Endothelial cell of umbilical vein (primary cell): ENCODE results near the gene MAP6. TPM values are rescaled to one million over a fixed set of nuclear protein-coding genes. Genes with fewer than 3 reads are reported as not detected.

ENCODE experiments used
- BruUV-seq: library from RNA; stranded (reverse); fragments of 400-500 nt; replicated peaks from 2 replicates; lab custom pipeline; 2021; lab: Mats Ljungman, UMichigan
- CTCF ChIA-PET: fragments of 300-600, 350-600 bp; sonication (Branson Sonifier 250); formaldehyde crosslinking; loops from one replicate; lab custom pipeline; 2021; ENCODE audit warnings: antibody characterized with exemption, inconsistent platforms; lab: Charles Lee
- POLR2A ChIA-PET: fragments of 300-600, 350-600 bp; sonication (Branson Sonifier 250); formaldehyde crosslinking; loops from one replicate; lab custom pipeline; 2021; ENCODE audit warnings: antibody characterized with exemption, inconsistent platforms; lab: Charles Lee
- DNase-seq: peaks from one replicate; pipeline ENCODE4 v3.0.0-alpha.2; 2011; ENCODE audit warnings: low read depth, low spot score
- FAIRE-seq: peaks from 2 replicates; lab custom pipeline; 2011; peaks lifted over from hg19 to GRCh38; lab: Jason Lieb, UNC
- H2AFZ ChIP-seq: 2 replicates; pipeline ENCODE4 v1.6.0; 2012; ENCODE audit warnings: low read depth, low read length, control low read depth, inconsistent platforms
- H3K27ac ChIP-seq: 2 replicates; pipeline ENCODE4 v1.5.1; 2011; ENCODE audit warnings: low read depth, mild to moderate bottlenecking, control low read depth, low read length, moderate library complexity; ENCODE audit not compliant: insufficient read depth
- H3K27me3 ChIP-seq, 2 experiments: 2 replicates each; pipeline versions ENCODE4 v1.6.0 to v1.6.1; 2011; ENCODE audit warnings: low read length in 2 of 2, mixed read lengths in 1 of 2; ENCODE audit not compliant: control insufficient read depth in 2 of 2, insufficient read depth in 2 of 2
- H3K36me3 ChIP-seq, 2 experiments: 2 replicates in 1 of 2; 3 replicates in 1 of 2; pipeline ENCODE4 v1.5.1; 2011; ENCODE audit warnings: low read length in 2 of 2, mild to moderate bottlenecking in 1 of 2, moderate library complexity in 1 of 2; ENCODE audit not compliant: control insufficient read depth in 2 of 2, insufficient read depth in 2 of 2; ENCODE audit errors: extremely low read depth in 1 of 2
- H3K4me1 ChIP-seq: 3 replicates; pipeline ENCODE4 v1.5.1; 2011; ENCODE audit warnings: mild to moderate bottlenecking, low read length; ENCODE audit not compliant: control insufficient read depth, insufficient read depth; ENCODE audit errors: extremely low read depth
- H3K4me2 ChIP-seq: 2 replicates; pipeline ENCODE4 v1.6.1; 2011; ENCODE audit warnings: low read length, control low read depth, mixed read lengths; ENCODE audit not compliant: insufficient read depth
- H3K4me3 ChIP-seq, 3 experiments: fragments of 200-600 bp in 1 of 3; sonication (generic), shearing (Covaris generic) in 1 of 3; replicated peaks in 1 of 3; 2 replicates each; pipeline ENCODE4 v1.5.1; 2011 to 2016; ENCODE audit warnings: control low read depth in 3 of 3, low read length in 3 of 3, mild to moderate bottlenecking in 2 of 3, inconsistent platforms in 1 of 3, low read depth in 1 of 3, moderate library complexity in 1 of 3; ENCODE audit not compliant: insufficient read depth in 1 of 3
- H3K79me2 ChIP-seq: 2 replicates; pipeline ENCODE4 v1.6.0; 2012; ENCODE audit warnings: low read length, inconsistent platforms; ENCODE audit not compliant: control insufficient read depth, insufficient read depth
- H3K9ac ChIP-seq: replicated peaks from 2 replicates; pipeline ENCODE3; 2011; ENCODE audit warnings: low read length, control low read depth; ENCODE audit not compliant: insufficient read depth; ENCODE audit errors: extremely low read depth
- H3K9me1 ChIP-seq: replicated peaks from 3 replicates; pipeline ENCODE4 v1.6.0; 2011; ENCODE audit warnings: mild to moderate bottlenecking, low read length; ENCODE audit not compliant: control insufficient read depth, insufficient read depth; ENCODE audit errors: extremely low read depth
- H3K9me3 ChIP-seq: replicated peaks from 2 replicates; pipeline ENCODE4 v1.5.1; 2012; ENCODE audit warnings: low read length, inconsistent platforms; ENCODE audit not compliant: control insufficient read depth, insufficient read depth
- H4K20me1 ChIP-seq: replicated peaks from 2 replicates; pipeline ENCODE3; 2011; ENCODE audit warnings: mild to moderate bottlenecking, low read length; ENCODE audit not compliant: control insufficient read depth, insufficient read depth; ENCODE audit errors: extremely low read depth
- CTCF ChIP-seq, 2 donors: IDR thresholded peaks; 1 replicate in 1 of 2; 2 replicates in 1 of 2; pipeline ENCODE4 v1.5.1; 2011; ENCODE audit warnings: low read length in 2 of 2, mild to moderate bottlenecking in 2 of 2, moderate library complexity in 2 of 2, control low read depth in 1 of 2, inconsistent platforms in 1 of 2, low read depth in 1 of 2; ENCODE audit not compliant: insufficient read depth in 1 of 2; ENCODE audit errors: extremely low read depth in 1 of 2
- EZH2 ChIP-seq: IDR thresholded peaks from 2 replicates; pipeline ENCODE4 v1.6.1; 2012; ENCODE audit warnings: borderline replicate concordance, low read depth, mild to moderate bottlenecking, moderate library complexity, low read length, inconsistent platforms; ENCODE audit not compliant: severe bottlenecking
- FOS ChIP-seq: IDR thresholded peaks from 2 replicates; pipeline ENCODE4 v1.6.1; 2011; ENCODE audit warnings: mild to moderate bottlenecking, low read length, moderate library complexity, borderline replicate concordance; ENCODE audit not compliant: insufficient read depth
- GATA2 ChIP-seq: IDR thresholded peaks from 2 replicates; pipeline ENCODE4 v1.7.0; 2011; ENCODE audit warnings: low read depth, mild to moderate bottlenecking, moderate library complexity, mixed read lengths, low read length; ENCODE audit not compliant: insufficient read length, insufficient read depth
- JUN ChIP-seq: IDR thresholded peaks from 2 replicates; pipeline ENCODE4 v1.6.1; 2011; ENCODE audit warnings: borderline replicate concordance, low read depth; ENCODE audit not compliant: insufficient read length, insufficient read depth
- MAX ChIP-seq: IDR thresholded peaks from 2 replicates; pipeline ENCODE4 v1.6.1; 2011; ENCODE audit not compliant: insufficient read depth, insufficient read length
- MYC ChIP-seq: IDR thresholded peaks from one replicate; pipeline ENCODE4 v1.6.1; 2011; ENCODE audit warnings: mild to moderate bottlenecking, low read depth, low read length
- POLR2A ChIP-seq: IDR thresholded peaks from 2 replicates; pipeline ENCODE4 v1.6.1; 2012; ENCODE audit warnings: low read depth, mild to moderate bottlenecking, control low read depth, low read length
- POLR2AphosphoS5 ChIP-seq: IDR thresholded peaks from 2 replicates; pipeline ENCODE4 v1.6.1; 2012; ENCODE audit warnings: low read depth, mild to moderate bottlenecking, control low read depth, low read length, moderate library complexity; ENCODE audit not compliant: insufficient read depth
- dilution Hi-C: fragments of 300-500 bp; cut with MboI; formaldehyde crosslinking; loops from one replicate; pipeline ENCODE4 v1.15.0; 2019; ENCODE audit warnings: low sequenced_read_pairs; ENCODE audit not compliant: extremely low pct_ligation_motif_present
- intact Hi-C: fragments of 100-400 bp; cut with micrococcal nuclease; formaldehyde crosslinking; loops from one replicate; pipeline ENCODE4 v1.10.0; 2022
- polyA plus RNA-seq, 4 experiments: library from polyadenylated mRNA; depleted of rRNA in 3 of 4; stranded (reverse) in 3 of 4; unstranded in 1 of 4; fragments of >200 nt; gene quantifications; 2 replicates each; pipeline versions ENCODE4 v1.2.1 to v1.2.3, GENCODE V29; 2011 to 2012; ENCODE audit warnings: missing spikeins in 1 of 4
- total RNA-seq: library from RNA; stranded (reverse); gene quantifications from 2 replicates; pipeline ENCODE4 v1.2.3, GENCODE V29; 2021

MAP6 gene
- total and polyA plus RNA-seq, 2 donors (not counting 3 experiments of a cell fraction or from before 2014, with no cell fraction given), result 0.12 TPM; not detected in 1

- ChIA-PET CTCF (interaction anchor here (2.0 kb wide), 1 partner anchor 106 kb away, joined by 4 read pairs; no protein-coding TSS in a partner anchor), POLR2A (no interaction called here)
- no TSS peak for BruUV-seq
- Histone ChIP-seq H3K9ac (no peak overlapping the region), H3K4me2 (no peak overlapping the region), H2AFZ (no peak overlapping the region), H4K20me1 (no peaks in the 10 kb centered on the region), H3K4me3 (no peak overlapping the region), H3K27me3 (no peaks in the 10 kb centered on the region), H3K4me1 (peaks cover 24% of the 10 kb centered on the region), H3K9me3 (no peaks in the 10 kb centered on the region), H3K36me3 (no peaks in the 10 kb centered on the region), H3K27ac (no peak overlapping the region), H3K79me2 (no peaks in the 10 kb centered on the region), H3K9me1 (no peaks in the 10 kb centered on the region)
- DNase-seq (no peak), FAIRE-seq (no peak)
- TF ChIP-seq CTCF (IDR thresholded peaks at IDR 0.05; ENCODE audit: extremely low read depth in 1 of 2, insufficient read depth in 1 of 2, low read depth in 1 of 2, low read length in 2 of 2), result no peak
- TF ChIP-seq POLR2A, result no peak
- TF ChIP-seq MAX, result no peak
- TF ChIP-seq GATA2, result no peak
- TF ChIP-seq MYC, result no peak
- TF ChIP-seq JUN, result no peak
- TF ChIP-seq POLR2AphosphoS5, result no peak
- TF ChIP-seq EZH2, result no peak
- no peak for TF ChIP-seq FOS
- dilution Hi-C loops, result no loop called here
- intact Hi-C loops, result loop anchor here (5.0 kb wide), 1 partner anchor 67 kb away; the partner anchor contains the start of gene MAP6
Observed at GRCh38 chr11:75600356-75600755, 68.5 kb downstream of the MAP6 start.
